ENCODE measurements around the gene LRG1. TPM values are rescaled to one million over a fixed set of nuclear protein-coding genes. Genes with fewer than 3 reads are reported as not detected.

The LRG1 gene
- total and polyA plus RNA-seq, 2 of the 13 experiments (the other 11 are each of a cell fraction or from before 2014, with no cell fraction given), result 12.0 to 39.3 TPM

GRCh38 chr19:4539693-4540581 is at the start of gene LRG1 (continued):
- TF ChIP-seq ZNF142 (CRISPR knock-in tag; IDR thresholded peaks at IDR 0.05) (no peak; the same call in 1 of the 2 replicates), SYNCRIP (IDR thresholded peaks at IDR 0.05; ENCODE audit: insufficient read depth, low read depth, low read length) (no peak), USF2 (IDR thresholded peaks at IDR 0.05; ENCODE audit: low read depth, low read length) (no peak), USF2 (CRISPR knock-in tag; IDR thresholded peaks at IDR 0.05; ENCODE audit: borderline replicate concordance) (no peak), RXRB (CRISPR knock-in tag; IDR thresholded peaks at IDR 0.05; ENCODE audit: borderline replicate concordance) (peak; percentile 81), ISX (CRISPR knock-in tag; conservative IDR thresholded peaks at IDR 0.05) (no peak), HMGXB3 (CRISPR knock-in tag; IDR thresholded peaks at IDR 0.05; ENCODE audit: borderline replicate concordance) (peak; percentile 88; the same call in 1 of the 2 replicates), FOXM1 (CRISPR knock-in tag; IDR thresholded peaks at IDR 0.05) (no peak), ADNP (CRISPR knock-in tag; IDR thresholded peaks at IDR 0.05) (no peak), RFXAP (CRISPR knock-in tag; IDR thresholded peaks at IDR 0.05; ENCODE audit: borderline replicate concordance) (peak; percentile 35; the same call in 1 of the 2 replicates), ZNF598 (CRISPR knock-in tag; IDR thresholded peaks at IDR 0.05; ENCODE audit: borderline replicate concordance) (no peak; the same call in 1 of the 2 replicates), MTF2 (CRISPR knock-in tag; IDR thresholded peaks at IDR 0.05; ENCODE audit: borderline replicate concordance) (0 out of 2 replicates have a peak, but pooled peaks have one; percentile 21), RXRA (CRISPR knock-in tag; IDR thresholded peaks at IDR 0.05) (peak; percentile 78), HCFC1 (IDR thresholded peaks at IDR 0.05; ENCODE audit: low read depth, low read length) (no peak), ZNF816 (CRISPR knock-in tag; IDR thresholded peaks at IDR 0.05; ENCODE audit: borderline replicate concordance) (no peak), JARID2 (CRISPR knock-in tag; IDR thresholded peaks at IDR 0.05; ENCODE audit: insufficient replicate concordance) (no peak)
